NCI-H446 treated with DMSO at 0.1 percent for 48 hours (cell line): ENCODE measurements around the gene MN1.

Experiments used
- DNase-seq: peaks from one replicate; lab custom pipeline; 2025; lab: John Stamatoyannopoulos, UW

The MN1 gene

DNA sequence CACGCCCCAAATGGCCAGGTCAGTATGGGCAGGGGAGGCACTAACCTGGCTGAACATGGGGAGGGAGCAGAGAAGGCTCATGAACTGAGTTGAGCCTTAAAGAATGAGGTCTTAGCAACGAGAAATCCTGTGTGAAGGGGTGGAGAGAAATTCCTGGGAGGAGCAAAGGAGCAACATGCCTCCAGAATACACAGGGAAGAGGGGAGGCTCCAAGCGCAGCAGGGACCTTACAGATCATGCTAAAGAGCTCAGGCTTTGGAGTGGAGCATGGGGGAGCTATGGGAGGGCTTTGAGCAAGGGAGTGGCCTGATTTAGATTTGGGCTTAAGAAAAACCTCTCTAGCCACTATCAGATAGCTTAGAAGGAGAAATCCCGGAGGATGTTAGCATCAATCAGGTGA lies 88.1 kb downstream of the MN1 start:
- DNase-seq: no peak

DNA sequence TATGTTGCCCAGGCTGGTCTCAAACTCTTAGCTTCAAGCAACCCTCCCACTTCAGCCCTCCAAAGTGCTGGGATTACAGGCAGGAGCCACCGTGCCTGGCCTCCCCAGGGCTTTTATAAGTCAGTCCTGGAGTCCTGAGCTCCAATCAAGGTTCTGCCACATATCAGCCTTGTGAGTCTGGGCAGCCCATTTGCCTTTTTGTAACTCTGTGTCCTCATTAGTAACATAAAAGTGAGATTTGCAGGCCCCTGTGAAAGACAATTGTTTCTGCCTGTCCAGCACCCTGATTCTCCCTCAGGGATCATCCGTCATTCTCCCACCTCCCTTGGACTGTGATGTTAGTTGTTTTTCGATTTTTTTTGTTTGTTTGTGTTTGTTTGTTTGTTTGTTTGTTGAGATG lies 89.8 kb downstream of the MN1 start:
- no peak for DNase-seq

DNA sequence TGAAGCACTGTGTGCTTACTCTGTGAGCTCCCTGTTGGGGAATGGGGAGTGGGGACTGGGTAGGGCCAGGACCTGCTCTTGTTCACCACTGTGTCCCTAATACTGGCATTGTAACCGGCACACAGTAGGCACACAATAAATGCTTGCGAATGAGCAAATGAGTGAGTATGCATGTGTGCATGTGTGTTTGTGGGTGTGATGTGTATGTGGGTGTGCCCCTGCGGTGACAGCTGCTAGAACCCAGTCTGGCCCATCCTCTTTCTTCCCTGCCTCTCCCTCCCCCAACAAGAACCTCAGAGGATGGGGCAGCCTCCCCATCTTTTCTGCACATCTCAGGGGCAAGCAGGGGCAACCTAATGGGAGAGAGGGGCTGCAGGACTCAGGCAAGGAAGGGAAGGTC lies 90.5 kb downstream of the MN1 start:
- no peak for DNase-seq

DNA sequence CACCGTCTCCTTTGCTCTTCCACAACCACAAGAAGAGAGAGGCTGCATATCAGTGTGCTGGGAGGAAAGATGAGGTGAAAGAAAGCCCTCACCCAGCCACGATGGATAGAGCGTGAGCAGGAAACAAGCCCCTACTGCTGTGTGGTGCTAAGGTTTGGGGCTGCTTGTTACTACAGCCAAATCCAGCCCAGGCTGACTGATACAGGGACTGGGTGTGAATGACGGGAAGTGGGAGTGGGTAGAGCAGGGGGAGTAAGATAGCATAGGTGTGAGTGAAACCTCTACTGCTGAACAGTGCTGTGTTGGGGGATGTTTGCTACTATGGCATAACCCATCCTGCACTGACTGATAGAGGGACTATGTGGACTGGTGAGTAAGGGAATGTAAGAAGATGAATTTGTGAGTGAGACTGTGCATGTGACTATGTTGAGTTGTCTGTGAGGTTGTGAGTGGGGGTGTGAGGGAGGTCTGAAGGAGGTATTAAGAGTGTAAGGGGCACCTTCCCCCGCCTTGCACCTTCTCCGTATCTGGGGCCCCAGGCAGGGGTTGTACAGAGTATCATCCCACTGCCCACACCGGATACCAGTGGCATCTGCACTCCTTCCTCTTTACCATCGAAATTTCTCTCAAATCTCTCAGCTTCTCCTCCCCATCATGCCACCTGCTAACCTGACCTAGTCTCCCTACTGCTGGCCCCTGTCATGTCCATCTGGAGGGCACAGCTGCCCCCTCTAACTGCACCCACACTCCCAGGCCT lies 91.5 kb downstream of the MN1 start:
- no peak for DNase-seq

DNA sequence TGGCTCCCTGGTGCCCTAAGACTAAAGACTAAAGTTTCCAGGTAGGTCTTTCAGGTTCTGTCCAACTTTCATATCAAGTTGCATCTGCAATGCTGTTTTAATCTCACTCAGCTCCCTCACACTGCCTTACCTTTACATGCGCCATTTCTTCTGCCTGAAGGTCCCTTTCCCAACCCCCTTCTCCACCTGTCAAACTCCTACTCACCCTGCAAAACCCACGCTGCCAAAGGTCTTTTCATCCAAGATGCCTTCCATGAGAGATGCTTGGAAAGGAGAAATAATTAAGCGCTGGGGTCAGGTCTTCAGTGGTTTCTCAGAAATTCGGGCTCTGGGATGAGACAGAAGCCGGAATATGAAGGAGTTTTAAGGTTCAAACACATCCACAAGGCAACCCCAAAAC lies 95.1 kb downstream of the MN1 start:
- no peak for DNase-seq

DNA sequence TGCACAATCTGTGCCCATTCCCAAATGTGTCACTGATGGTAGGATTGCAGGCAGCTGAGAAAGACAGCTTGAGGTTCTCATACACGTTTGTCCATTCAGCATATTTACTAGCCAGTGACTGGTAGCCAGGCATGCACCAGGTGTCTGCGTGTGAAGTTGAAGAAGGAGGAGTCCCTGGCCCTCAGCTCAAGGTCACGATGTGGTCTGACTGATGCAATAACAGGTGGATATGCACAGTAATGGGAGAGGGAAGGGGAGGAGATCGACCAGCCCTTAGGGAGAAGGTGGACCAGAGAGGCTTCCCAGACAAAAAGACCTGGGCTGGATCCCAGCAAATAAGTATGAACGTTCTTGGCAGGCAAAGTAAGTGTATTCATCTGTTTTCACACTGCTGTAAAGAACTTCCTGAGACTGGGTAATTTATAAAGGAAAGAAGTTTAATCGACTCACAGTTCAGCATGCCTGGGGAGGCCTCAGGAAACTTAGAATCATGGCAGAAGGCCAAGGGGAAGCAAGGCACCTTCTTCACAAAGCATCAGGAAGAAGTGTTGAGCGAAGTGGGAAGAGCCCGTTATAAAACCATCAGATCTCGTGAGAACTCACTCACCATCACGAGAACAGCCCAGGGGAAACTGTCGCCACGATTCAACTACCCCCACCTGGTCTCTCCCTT lies 96.0 kb downstream of the MN1 start:
- DNase-seq: no peak

DNA sequence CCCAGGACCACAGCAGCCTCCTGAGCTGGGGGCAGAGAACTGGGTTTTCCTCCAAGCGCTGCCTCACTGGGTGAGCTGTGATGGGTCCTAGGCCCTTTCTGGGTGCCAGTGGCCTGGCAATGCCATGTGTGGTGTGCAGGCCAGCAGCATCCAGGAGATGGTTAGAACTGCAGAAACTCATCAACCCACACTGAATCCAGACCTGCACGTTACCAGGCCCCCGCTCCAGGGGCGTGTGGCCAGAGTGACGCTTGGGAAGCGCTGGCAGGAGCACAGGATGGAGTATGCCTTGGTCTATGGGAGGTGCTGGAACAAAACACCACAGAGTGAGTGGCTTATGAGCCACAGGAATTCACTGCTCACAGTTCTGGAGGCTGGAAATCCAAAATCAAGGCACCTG lies 97.0 kb downstream of the MN1 start:
- DNase-seq: no peak

DNA sequence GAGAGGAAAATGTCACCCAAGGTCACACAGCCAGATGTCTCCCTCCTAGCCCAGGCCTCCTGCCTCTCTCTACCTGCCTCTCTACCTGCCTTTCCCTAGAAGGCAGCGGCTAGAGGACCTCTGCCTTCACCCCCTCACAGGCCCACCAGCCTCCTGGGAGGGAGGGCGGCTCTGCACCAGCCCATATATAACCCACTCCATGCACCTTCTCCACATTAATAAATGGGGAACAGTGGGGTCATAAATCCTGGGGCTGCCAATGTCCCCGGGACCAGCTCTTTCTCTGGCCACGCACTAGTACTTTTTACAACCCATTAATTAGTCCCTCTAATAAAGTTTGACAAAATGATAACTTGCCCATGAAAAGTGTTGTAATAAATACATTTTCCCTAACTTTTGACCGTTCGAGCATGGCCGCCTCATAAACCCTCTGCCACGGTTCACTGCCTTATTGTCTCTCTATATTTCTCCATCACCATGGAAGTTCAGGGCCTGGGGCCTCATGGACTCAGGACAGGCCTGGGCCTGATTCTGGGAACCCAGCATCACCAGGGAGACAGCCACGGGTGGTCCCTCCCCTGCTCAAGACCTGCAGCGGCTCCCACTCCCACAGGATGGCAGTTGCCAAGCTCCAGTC lies 102.1 kb downstream of the MN1 start:
- DNase-seq: no peak

DNA sequence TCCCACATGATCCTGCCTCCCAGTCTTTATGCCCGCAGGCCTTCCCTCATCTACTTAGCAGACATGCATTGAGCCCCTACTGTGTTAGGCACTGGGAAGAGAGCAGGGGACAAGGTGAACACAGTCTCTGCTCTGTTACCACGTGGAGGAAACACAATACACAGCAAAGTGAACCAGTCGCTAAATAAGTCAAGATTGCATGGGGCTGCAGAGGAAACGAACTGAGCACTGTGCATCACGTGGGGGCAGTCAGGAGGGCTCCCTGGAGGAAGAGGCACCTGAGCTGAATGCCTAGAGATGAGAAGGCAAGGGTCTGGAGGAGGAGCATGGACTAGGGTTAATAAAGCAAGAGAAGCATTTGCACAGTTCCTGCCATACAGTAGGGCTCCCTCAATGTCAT lies 102.7 kb downstream of the MN1 start:
- no peak for DNase-seq
